Sigmoid colon (tissue), 7 donors: ENCODE measurements around the gene DNAJB13. TPM values are rescaled to one million over a fixed set of nuclear protein-coding genes. Genes with fewer than 3 reads are reported as not detected.

Source experiments
- DNase-seq: peaks from one replicate; pipeline ENCODE4 v3.0.0-alpha.2; 2019
- H3K27ac ChIP-seq, 4 donors: fragments of 200-600 bp; sonication (generic); one replicate each; pipeline ENCODE4 v1.5.1; 2016 to 2019; ENCODE audit warnings: mild to moderate bottlenecking in 1 of 4
- H3K27me3 ChIP-seq, 3 donors: fragments of 200-600 bp; sonication (generic); one replicate each; pipeline ENCODE4 v1.5.1; 2019; ENCODE audit warnings: mild to moderate bottlenecking in 1 of 3
- H3K36me3 ChIP-seq, 4 donors: fragments of 200-600 bp; sonication (generic); one replicate each; pipeline ENCODE4 v1.5.1; 2016 to 2019
- H3K4me1 ChIP-seq, 4 donors: fragments of 200-600 bp; sonication (generic); one replicate each; pipeline ENCODE4 v1.5.1; 2017 to 2019
- H3K4me3 ChIP-seq, 4 donors: fragments of 200-600 bp; sonication (generic); one replicate each; pipeline ENCODE4 v1.5.1; 2017 to 2019; ENCODE audit warnings: mild to moderate bottlenecking in 2 of 4, moderate library complexity in 1 of 4
- H3K9me3 ChIP-seq, 4 donors: fragments of 200-600 bp in 3 of 4; sonication (generic) in 3 of 4; one replicate each; pipeline versions ENCODE4 v1.5.1 to v1.6.1; 2013 to 2019
- EP300 ChIP-seq, 4 donors: sonication (generic); formaldehyde crosslinking; IDR thresholded peaks; one replicate each; pipeline ENCODE4 v1.6.1; 2017; ENCODE audit warnings: antibody characterized with exemption in 4 of 4
- POLR2A ChIP-seq, 2 donors: fragments of 450-650 bp; IDR thresholded peaks; one replicate each; pipeline ENCODE4 v1.6.1; 2016; ENCODE audit warnings: antibody characterized with exemption in 2 of 2, mild to moderate bottlenecking in 2 of 2, moderate library complexity in 2 of 2
- POLR2AphosphoS5 ChIP-seq, 4 donors: sonication (generic); formaldehyde crosslinking; IDR thresholded peaks; one replicate each; pipeline ENCODE4 v1.6.1; 2017; ENCODE audit warnings: antibody characterized with exemption in 4 of 4
- WGBS, 2 donors: extraction: QIAGEN DNeasy Blood & Tissue Kit; methylation state at CpG; one replicate each; pipeline ENCODE4 v1.1.7; 2013; 5-methylcytosine and 5-hydroxymethylcytosine counted together
- intact Hi-C: fragments of 100-400 bp; cut with DNase I; formaldehyde crosslinking; loops from one replicate; pipeline ENCODE4 v1.15.1; 2023
- polyA plus RNA-seq, 3 donors: library from polyadenylated mRNA; stranded (reverse); fragments of 200-250 nt; gene quantifications; one replicate each; pipeline ENCODE4 v1.2.3, GENCODE V29; 2013
- total RNA-seq, 4 donors: library from RNA; depleted of rRNA; stranded (reverse); fragments of >200 nt; gene quantifications; one replicate each; pipeline ENCODE4 v1.1.0, GENCODE V29; 2016
- TF ChIP-seq, protein P1 (sequence below), 4 experiments: fragments of 450-650 bp in 3 of 4; fragments of 200-600 bp in 1 of 4; IDR thresholded peaks; one replicate each; pipeline ENCODE4 v1.5.1; 2016 to 2019; ENCODE audit warnings: antibody characterized with exemption in 4 of 4, mild to moderate bottlenecking in 3 of 4, moderate library complexity in 2 of 4
- donor health status: healthy with polysubstance abuse.
- donor health status: Bipolar disorder and iron deficiency.
- donor health status: healthy.

DNAJB13 gene
- total and polyA plus RNA-seq, 7 donors, result 0.27 TPM; not detected in 6

- peaks cover 0 to 5% (median 0%) of the 10 kb centered on the region in 4 donors for H3K4me1 ChIP-seq
- no peaks in the 10 kb centered on the region for H3K27me3 ChIP-seq
- 72 to 76% methylated on average over 9 of the region's 9 CpGs for WGBS, 2 donors
- H3K4me3 ChIP-seq, result no peak within 1 kb of the TSS
- DNase-seq, result peak; percentile 45
- H3K9me3 ChIP-seq, result no peaks in the 10 kb centered on the region
- peaks cover 0 to 13% (median 4%) of the 10 kb centered on the region in 4 donors for H3K36me3 ChIP-seq
- intact Hi-C loops, result no loop called here
- TF ChIP-seq POLR2AphosphoS5 (IDR thresholded peaks at IDR 0.05) (no peak), EP300 (IDR thresholded peaks at IDR 0.05) (no peak), POLR2A (IDR thresholded peaks at IDR 0.05) (no peak)
- TF ChIP-seq, protein P1, sequence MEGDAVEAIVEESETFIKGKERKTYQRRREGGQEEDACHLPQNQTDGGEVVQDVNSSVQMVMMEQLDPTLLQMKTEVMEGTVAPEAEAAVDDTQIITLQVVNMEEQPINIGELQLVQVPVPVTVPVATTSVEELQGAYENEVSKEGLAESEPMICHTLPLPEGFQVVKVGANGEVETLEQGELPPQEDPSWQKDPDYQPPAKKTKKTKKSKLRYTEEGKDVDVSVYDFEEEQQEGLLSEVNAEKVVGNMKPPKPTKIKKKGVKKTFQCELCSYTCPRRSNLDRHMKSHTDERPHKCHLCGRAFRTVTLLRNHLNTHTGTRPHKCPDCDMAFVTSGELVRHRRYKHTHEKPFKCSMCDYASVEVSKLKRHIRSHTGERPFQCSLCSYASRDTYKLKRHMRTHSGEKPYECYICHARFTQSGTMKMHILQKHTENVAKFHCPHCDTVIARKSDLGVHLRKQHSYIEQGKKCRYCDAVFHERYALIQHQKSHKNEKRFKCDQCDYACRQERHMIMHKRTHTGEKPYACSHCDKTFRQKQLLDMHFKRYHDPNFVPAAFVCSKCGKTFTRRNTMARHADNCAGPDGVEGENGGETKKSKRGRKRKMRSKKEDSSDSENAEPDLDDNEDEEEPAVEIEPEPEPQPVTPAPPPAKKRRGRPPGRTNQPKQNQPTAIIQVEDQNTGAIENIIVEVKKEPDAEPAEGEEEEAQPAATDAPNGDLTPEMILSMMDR (IDR thresholded peaks at IDR 0.05), result no peak
- H3K27ac ChIP-seq, result no peak within 1 kb of the TSS
Observed at GRCh38 chr11:74008373-74009229, 57.8 kb downstream of the DNAJB13 start, which contains the start of gene UCP3. Gene UCP3, minus strand, starts transcription at chr11:74009085. Its CDS starts 2,043 bp downstream, at chr11:74007042.

- Histone ChIP-seq H3K27ac (no peak overlapping the region), H3K4me3 (no peak overlapping the region), H3K4me1 (peaks cover 0 to 5% (median 0%) of the 10 kb centered on the region in 4 donors), H3K9me3 (no peaks in the 10 kb centered on the region), H3K27me3 (no peaks in the 10 kb centered on the region), H3K36me3 (peaks cover 0 to 13% (median 4%) of the 10 kb centered on the region in 4 donors)
- TF ChIP-seq POLR2AphosphoS5 (IDR thresholded peaks at IDR 0.05) (no peak), EP300 (IDR thresholded peaks at IDR 0.05) (no peak)
- intact Hi-C loops, result no loop called here
- WGBS, 2 donors, result 61 to 84% methylated on average over 3 of the region's 3 CpGs
- DNase-seq, result no peak
Observed at GRCh38 chr11:74009230-74009547, 58.4 kb downstream of the DNAJB13 start.

DNA sequence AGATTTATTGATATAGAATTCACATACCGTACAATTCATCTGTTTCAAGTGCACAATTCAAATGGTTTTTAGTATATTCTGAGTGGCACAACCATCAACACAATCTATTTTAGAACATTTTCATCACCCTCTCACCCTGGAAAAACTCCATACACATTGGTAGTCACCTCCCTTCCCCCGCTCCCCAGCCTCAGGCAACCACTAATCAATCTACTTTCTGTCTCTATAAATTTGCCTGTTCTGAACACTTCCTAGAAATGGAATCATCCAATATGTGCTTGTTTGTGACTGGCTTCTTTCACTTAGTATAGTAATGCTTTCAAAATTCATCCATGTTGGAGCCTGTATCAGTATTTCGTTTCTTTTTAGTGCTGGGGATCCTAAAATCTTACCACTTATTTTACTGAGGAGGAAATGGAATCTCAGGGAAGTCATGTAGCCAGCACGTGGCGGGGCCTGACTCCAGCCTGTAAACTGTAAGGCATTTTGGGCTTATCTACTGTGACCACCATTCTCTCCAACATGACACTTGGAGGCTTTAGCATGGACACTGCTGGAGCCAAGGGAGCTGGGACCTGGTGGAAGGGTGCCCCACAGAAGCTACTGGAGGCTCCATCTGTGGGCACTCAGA lies 59.0 kb downstream of the DNAJB13 start:
- Histone ChIP-seq H3K27me3 (no peaks in the 10 kb centered on the region), H3K4me3 (no peak overlapping the region), H3K9me3 (no peaks in the 10 kb centered on the region), H3K36me3 (peaks cover 0 to 13% (median 4%) of the 10 kb centered on the region in 4 donors), H3K27ac (no peak overlapping the region), H3K4me1 (peaks cover 0 to 3% (median 0%) of the 10 kb centered on the region in 4 donors)
- no peak for TF ChIP-seq EP300 (IDR thresholded peaks at IDR 0.05)
- WGBS, 2 donors, result 90 to 93% methylated on average over 5 of the region's 5 CpGs
- intact Hi-C loops, result no loop called here
- peak; percentile 36 for DNase-seq

GRCh38 chr11:74010306-74011300 lies 59.8 kb downstream of the DNAJB13 start:
- peaks cover 0 to 13% (median 4%) of the 10 kb centered on the region in 4 donors for H3K36me3 ChIP-seq
- no peak overlapping the region for H3K4me3 ChIP-seq
- DNase-seq, result peak; percentile 50
- TF ChIP-seq EP300 (IDR thresholded peaks at IDR 0.05) (no peak), POLR2A (IDR thresholded peaks at IDR 0.05) (no peak), POLR2AphosphoS5 (IDR thresholded peaks at IDR 0.05) (no peak)
- TF ChIP-seq, protein P1 (IDR thresholded peaks at IDR 0.05), result no peak
- H3K27me3 ChIP-seq, result no peaks in the 10 kb centered on the region
- no peaks in the 10 kb centered on the region for H3K9me3 ChIP-seq
- H3K4me1 ChIP-seq, result no peaks in the 10 kb centered on the region
- intact Hi-C loops, result no loop called here
- no peak overlapping the region for H3K27ac ChIP-seq
- WGBS, 2 donors, result 89 to 92% methylated on average over 9 of the region's 9 CpGs

- intact Hi-C loops, result no loop called here
- 70 to 87% methylated on average over 8 of the region's 8 CpGs for WGBS, 2 donors
- H3K27ac ChIP-seq, result no peak overlapping the region
Observed at GRCh38 chr11:74011360-74012073, 60.7 kb downstream of the DNAJB13 start.

More at GRCh38 chr11:74011360-74012073, 60.7 kb downstream of the DNAJB13 start:
- Histone ChIP-seq H3K36me3 (peaks cover 0 to 13% (median 6%) of the 10 kb centered on the region in 4 donors), H3K4me1 (no peaks in the 10 kb centered on the region), H3K27me3 (no peaks in the 10 kb centered on the region), H3K4me3 (no peak overlapping the region), H3K9me3 (no peaks in the 10 kb centered on the region)
- TF ChIP-seq EP300 (IDR thresholded peaks at IDR 0.05), result no peak
- no peak for TF ChIP-seq POLR2A (IDR thresholded peaks at IDR 0.05)
- no peak for TF ChIP-seq POLR2AphosphoS5 (IDR thresholded peaks at IDR 0.05)
- TF ChIP-seq, protein P1 (IDR thresholded peaks at IDR 0.05), result no peak
- DNase-seq, result peak; percentile 62
